ENCODE data around the gene VGLL4.

DNA sequence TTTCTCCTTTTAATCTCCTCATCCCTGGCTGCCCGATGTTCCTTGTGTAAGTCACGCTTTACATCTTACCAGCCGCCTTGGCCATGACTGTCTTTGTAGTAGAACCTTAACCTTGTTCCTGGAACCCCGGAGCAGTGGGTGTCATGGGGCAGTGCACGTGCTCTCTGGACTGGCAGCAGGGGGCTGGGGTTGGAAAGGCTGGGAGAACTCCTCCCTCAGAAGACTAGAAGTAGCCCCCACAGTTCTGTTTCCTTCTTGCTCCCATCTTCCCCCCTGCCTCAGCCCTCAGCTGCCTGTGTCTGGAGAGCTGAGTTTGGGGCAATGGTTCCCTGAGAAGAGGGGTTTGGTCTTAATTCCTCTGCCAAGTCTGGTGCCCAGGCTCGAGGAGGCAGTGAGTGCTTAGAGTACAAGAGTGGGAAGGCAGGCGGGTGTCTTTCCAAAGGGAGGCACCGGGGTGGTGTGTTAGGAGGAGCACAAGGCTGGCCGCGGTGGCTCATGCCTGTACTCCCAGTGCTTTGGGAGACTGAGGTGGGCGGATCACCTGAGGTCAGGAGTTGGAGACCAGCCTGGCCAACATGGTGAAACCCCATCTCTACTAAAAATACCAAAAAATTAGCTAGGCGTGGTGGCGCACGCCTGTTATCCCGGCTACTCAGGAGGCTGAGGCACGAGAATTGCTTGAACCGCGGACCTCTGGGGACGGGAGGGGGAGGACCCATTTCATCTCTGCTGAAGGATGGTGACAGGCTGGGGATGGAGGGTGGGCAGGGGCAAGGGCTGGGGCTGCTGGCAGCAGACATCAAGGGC, 100.4 kb downstream of the VGLL4 start:
- TF ChIP-seq, protein P1, sequence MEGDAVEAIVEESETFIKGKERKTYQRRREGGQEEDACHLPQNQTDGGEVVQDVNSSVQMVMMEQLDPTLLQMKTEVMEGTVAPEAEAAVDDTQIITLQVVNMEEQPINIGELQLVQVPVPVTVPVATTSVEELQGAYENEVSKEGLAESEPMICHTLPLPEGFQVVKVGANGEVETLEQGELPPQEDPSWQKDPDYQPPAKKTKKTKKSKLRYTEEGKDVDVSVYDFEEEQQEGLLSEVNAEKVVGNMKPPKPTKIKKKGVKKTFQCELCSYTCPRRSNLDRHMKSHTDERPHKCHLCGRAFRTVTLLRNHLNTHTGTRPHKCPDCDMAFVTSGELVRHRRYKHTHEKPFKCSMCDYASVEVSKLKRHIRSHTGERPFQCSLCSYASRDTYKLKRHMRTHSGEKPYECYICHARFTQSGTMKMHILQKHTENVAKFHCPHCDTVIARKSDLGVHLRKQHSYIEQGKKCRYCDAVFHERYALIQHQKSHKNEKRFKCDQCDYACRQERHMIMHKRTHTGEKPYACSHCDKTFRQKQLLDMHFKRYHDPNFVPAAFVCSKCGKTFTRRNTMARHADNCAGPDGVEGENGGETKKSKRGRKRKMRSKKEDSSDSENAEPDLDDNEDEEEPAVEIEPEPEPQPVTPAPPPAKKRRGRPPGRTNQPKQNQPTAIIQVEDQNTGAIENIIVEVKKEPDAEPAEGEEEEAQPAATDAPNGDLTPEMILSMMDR (IDR thresholded peaks at IDR 0.05; ENCODE audit: borderline replicate concordance, extremely low read depth, low read length, poor library complexity, severe bottlenecking) = no peak
- no peak for TF ChIP-seq EZH2 (IDR thresholded peaks at IDR 0.05; ENCODE audit: borderline replicate concordance, low read depth, low read length, severe bottlenecking)
